A549 (cell line): Measurements from ENCODE around the gene DUOX1. TPM values are rescaled to one million over a fixed set of nuclear protein-coding genes. Genes with fewer than 3 reads are reported as not detected.

Experiments
- ATAC-seq, 2 experiments: fragments of 200-7000 bp in 1 of 2; fragments of >200 bp in 1 of 2; cut with Nextera tagmentation in 1 of 2; cut with Tn5 transposase in 1 of 2; 3 replicates each; pipeline versions ENCODE4 v1.8.0 to v1.9.1; 2018 to 2020; ENCODE audit warnings: mild to moderate bottlenecking in 1 of 2, moderate library complexity in 1 of 2
- CTCF ChIA-PET: fragments of 300-600 bp; sonication (Branson Sonifier 250); formaldehyde crosslinking; extraction: SDS; loops from one replicate; lab custom pipeline; 2021; ENCODE audit warnings: antibody characterized with exemption, inconsistent platforms; lab: Yijun Ruan, JAX
- POLR2A ChIA-PET: fragments of 350-600 bp; formaldehyde crosslinking; extraction: SDS; loops from one replicate; lab custom pipeline; 2021; ENCODE audit warnings: antibody characterized with exemption, inconsistent platforms; lab: Yijun Ruan, JAX
- DNase-seq, 2 experiments: peaks; one replicate each; pipeline versions ENCODE4 v3.0.0 to v3.0.0-alpha.2; 2011 to 2016; ENCODE audit warnings: low read depth in 1 of 2, low spot score in 1 of 2
- FAIRE-seq: peaks from 2 replicates; lab custom pipeline; 2011; peaks lifted over from hg19 to GRCh38; lab: Jason Lieb, UNC
- H3K27ac ChIP-seq, 2 experiments: fragments of >200 bp; sonication (Bioruptor Twin); formaldehyde crosslinking; 3 replicates each; pipeline ENCODE4 v1.5.1; 2016 to 2017
- H3K4me1 ChIP-seq: fragments of >200 bp; sonication (Bioruptor Twin); formaldehyde crosslinking; 3 replicates; pipeline ENCODE4 v1.6.1; 2016
- H3K4me2 ChIP-seq: fragments of >200 bp; sonication (Bioruptor Twin); formaldehyde crosslinking; 3 replicates; pipeline ENCODE4 v1.6.1; 2016
- H3K4me3 ChIP-seq: fragments of >200 bp; sonication (Bioruptor Twin); formaldehyde crosslinking; 3 replicates; pipeline ENCODE4 v1.5.1; 2016
- H3K9me3 ChIP-seq: fragments of >200 bp; sonication (Bioruptor Twin); formaldehyde crosslinking; 3 replicates; pipeline ENCODE4 v1.6.1; 2016
- BHLHE40 ChIP-seq: IDR thresholded peaks from 2 replicates; pipeline ENCODE4 v1.6.1; 2012; ENCODE audit warnings: low read depth, low read length, inconsistent platforms
- CBX2 ChIP-seq: fragments of 200-600 bp; sonication (generic); IDR thresholded peaks from 2 replicates; pipeline ENCODE4 v1.6.1; 2016; ENCODE audit warnings: low read depth, mild to moderate bottlenecking, borderline replicate concordance
- CBX8 ChIP-seq: fragments of 200-600 bp; sonication (generic); IDR thresholded peaks from 2 replicates; pipeline ENCODE4 v1.6.1; 2016
- CHD2 ChIP-seq: fragments of 150-350 bp; IDR thresholded peaks from 2 replicates; pipeline ENCODE4 v1.6.1; 2014; ENCODE audit warnings: low read length; ENCODE audit not compliant: partially characterized antibody
- ESRRA ChIP-seq: fragments of 150-350 bp; IDR thresholded peaks from 2 replicates; pipeline ENCODE4 v1.6.1; 2014; ENCODE audit warnings: mild to moderate bottlenecking, low read length, borderline replicate concordance
- FOSB ChIP-seq: fragments of 250-450 bp; sonication (Bioruptor Pico); IDR thresholded peaks from 2 replicates; pipeline ENCODE4 v1.5.0; 2020; ENCODE audit warnings: mild to moderate bottlenecking, moderate library complexity
- FOXS1 ChIP-seq: fragments of 250-450 bp; sonication (Bioruptor Pico); IDR thresholded peaks from 2 replicates; pipeline ENCODE4 v1.5.0; 2020; ENCODE audit warnings: mild to moderate bottlenecking, moderate library complexity
- HOXA7 ChIP-seq: fragments of 250-450 bp; sonication (Bioruptor Pico); IDR thresholded peaks from 2 replicates; pipeline ENCODE4 v1.5.0; 2020; ENCODE audit warnings: mild to moderate bottlenecking, moderate library complexity
- HOXB13 ChIP-seq: fragments of 250-450 bp; sonication (Bioruptor Pico); IDR thresholded peaks from 2 replicates; pipeline ENCODE4 v1.5.0; 2020; ENCODE audit warnings: low read depth, mild to moderate bottlenecking, moderate library complexity
- JUN ChIP-seq, 2 experiments: fragments of >200 bp; sonication (Bioruptor Twin); formaldehyde crosslinking; IDR thresholded peaks; 2 replicates in 1 of 2; 3 replicates in 1 of 2; pipeline ENCODE4 v1.6.1; 2016 to 2017
- KDM5A ChIP-seq: fragments of 200-600 bp; sonication (generic); IDR thresholded peaks from 2 replicates; pipeline ENCODE4 v1.6.1; 2016; ENCODE audit warnings: antibody characterized with exemption, mild to moderate bottlenecking
- MYC ChIP-seq: IDR thresholded peaks from 2 replicates; pipeline ENCODE4 v1.6.1; 2012; ENCODE audit warnings: mild to moderate bottlenecking, inconsistent platforms, low read length, improper control_type of control experiment, borderline replicate concordance
- NFE2L2 ChIP-seq: fragments of 150-350 bp; conservative IDR thresholded peaks from 2 replicates; pipeline ENCODE4 v1.6.1; 2014; ENCODE audit warnings: low read length
- NPAS2 ChIP-seq: fragments of 250-450 bp; sonication (Bioruptor Pico); IDR thresholded peaks from 2 replicates; pipeline ENCODE4 v1.8.0; 2022; ENCODE audit warnings: mild to moderate bottlenecking, moderate library complexity, borderline replicate concordance
- NR3C1 ChIP-seq: fragments of >200 bp; sonication (Bioruptor Twin); formaldehyde crosslinking; IDR thresholded peaks from 3 replicates; pipeline ENCODE4 v1.6.1; 2017
- PHF8 ChIP-seq: fragments of 200-600 bp; sonication (generic); IDR thresholded peaks from 2 replicates; pipeline ENCODE4 v1.6.1; 2016; ENCODE audit warnings: low read depth, mild to moderate bottlenecking, antibody characterized with exemption, moderate library complexity, borderline replicate concordance
- POLR2AphosphoS2 ChIP-seq: conservative IDR thresholded peaks from 2 replicates; pipeline ENCODE4 v1.6.1; 2012; ENCODE audit warnings: low read length, improper control_type of control experiment, inconsistent platforms
- RFX5 ChIP-seq: fragments of 450-650 bp; IDR thresholded peaks from 2 replicates; pipeline ENCODE4 v1.7.1; 2014; ENCODE audit warnings: antibody characterized with exemption, mild to moderate bottlenecking, moderate library complexity
- SREBF2 ChIP-seq: fragments of 450-650 bp; IDR thresholded peaks from 2 replicates; pipeline ENCODE4 v1.6.1; 2014; ENCODE audit warnings: mild to moderate bottlenecking, moderate library complexity
- TFCP2L1 ChIP-seq: fragments of 250-450 bp; sonication (Bioruptor Pico); IDR thresholded peaks from 2 replicates; pipeline ENCODE4 v1.5.0; 2021; ENCODE audit warnings: mild to moderate bottlenecking
- ZNF302 ChIP-seq: fragments of 250-450 bp; sonication (Bioruptor Pico); IDR thresholded peaks from 2 replicates; pipeline ENCODE4 v1.9.0; 2021; ENCODE audit warnings: inconsistent platforms, mild to moderate bottlenecking, moderate library complexity
- WGBS: methylation state at CpG from one replicate; pipeline ENCODE4 v1.1.6; 2017; ENCODE audit errors: missing lambda C conversion rate; 5-methylcytosine and 5-hydroxymethylcytosine counted together
- polyA plus RNA-seq, 4 experiments: library from polyadenylated mRNA; depleted of rRNA in 3 of 4; stranded (reverse); fragments of >200 nt; fragmentation: RNase III in 1 of 4; extraction: RNeasy Plus Mini Kit Qiagen cat#74134 plus additional on column Dnase treatment in 1 of 4; gene quantifications; 2 replicates in 3 of 4; 3 replicates in 1 of 4; pipeline ENCODE4 v1.2.3, GENCODE V29; 2011 to 2017
- TF ChIP-seq, protein P1 (sequence below): fragments of 250-450 bp; sonication (Bioruptor Pico); IDR thresholded peaks from 2 replicates; pipeline ENCODE4 v1.5.0; 2021; ENCODE audit warnings: mild to moderate bottlenecking, moderate library complexity, borderline replicate concordance
- TF ChIP-seq, protein P2 (sequence below): IDR thresholded peaks from 2 replicates; pipeline ENCODE4 v1.6.1; 2012; ENCODE audit warnings: low read depth, borderline replicate concordance
- TF ChIP-seq, protein P3 (sequence below): fragments of >200 bp; sonication (Bioruptor Twin); formaldehyde crosslinking; IDR thresholded peaks from 3 replicates; pipeline ENCODE4 v1.6.1; 2016
- TF ChIP-seq, protein P4 (sequence below): fragments of 250-450 bp; sonication (Bioruptor Pico); IDR thresholded peaks from 2 replicates; pipeline ENCODE4 v1.5.0; 2020; ENCODE audit warnings: low read depth, mild to moderate bottlenecking, moderate library complexity

Gene DUOX1
- polyA plus RNA-seq, 2 of the 4 experiments (the other 2 are of a cell fraction): not detected

DNA sequence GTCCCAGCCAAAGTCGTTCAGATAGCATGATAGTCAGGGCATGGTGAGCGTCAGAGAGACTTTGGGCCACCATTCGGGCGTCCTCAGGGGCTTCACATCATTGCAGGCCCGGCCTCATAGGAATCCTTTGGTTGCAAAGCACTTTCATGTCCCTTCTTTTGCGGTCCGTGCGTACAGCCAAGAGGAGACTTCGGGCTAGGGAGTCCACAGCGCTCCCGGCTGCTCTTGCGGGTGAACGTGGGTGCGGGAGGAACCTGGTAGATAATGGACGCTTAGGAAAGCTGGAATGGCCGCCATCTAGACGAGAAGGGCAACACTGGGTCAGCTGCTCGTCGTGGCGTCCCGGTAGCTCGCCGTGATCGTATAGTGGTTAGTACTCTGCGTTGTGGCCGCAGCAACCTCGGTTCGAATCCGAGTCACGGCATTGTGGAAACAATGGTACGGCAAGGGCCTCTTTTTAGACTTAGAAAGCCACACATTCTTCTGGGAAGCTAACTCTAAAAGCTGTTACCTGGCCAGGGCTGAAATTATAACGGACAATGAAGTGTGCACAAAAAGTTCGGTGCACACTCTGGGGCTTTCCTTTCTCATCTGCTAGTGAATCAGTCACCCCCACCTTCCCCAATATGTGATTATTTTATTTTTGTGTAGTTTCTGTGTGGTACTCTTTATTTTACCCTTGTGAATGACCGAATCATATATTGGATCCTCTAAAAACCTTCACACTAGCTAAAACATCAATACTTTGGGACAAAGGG, 71.2 kb downstream of the DUOX1 start:
- ATAC-seq (peak; percentile 25 to 54), DNase-seq (peak; percentile 24 to 90), FAIRE-seq (no peak)
- Histone ChIP-seq H3K4me2 (peak overlapping the region; percentile 83), H3K9me3 (no peaks in the 10 kb centered on the region), H3K27ac (peak overlapping the region; percentile 93 to 95), H3K4me1 (peaks cover 5% of the 10 kb centered on the region; the same call in 2 of the 3 replicates), H3K4me3 (peak overlapping the region; percentile 88)
- TF ChIP-seq POLR2AphosphoS2 (no peak), SREBF2 (peak; percentile 78), FOSB (CRISPR knock-in tag) (no peak), JUN (IDR thresholded peaks at IDR 0.05) (0 out of 5 replicates have a peak, but pooled peaks of 1 of the 2 experiments have one; percentile 27)
- TF ChIP-seq, protein P1, sequence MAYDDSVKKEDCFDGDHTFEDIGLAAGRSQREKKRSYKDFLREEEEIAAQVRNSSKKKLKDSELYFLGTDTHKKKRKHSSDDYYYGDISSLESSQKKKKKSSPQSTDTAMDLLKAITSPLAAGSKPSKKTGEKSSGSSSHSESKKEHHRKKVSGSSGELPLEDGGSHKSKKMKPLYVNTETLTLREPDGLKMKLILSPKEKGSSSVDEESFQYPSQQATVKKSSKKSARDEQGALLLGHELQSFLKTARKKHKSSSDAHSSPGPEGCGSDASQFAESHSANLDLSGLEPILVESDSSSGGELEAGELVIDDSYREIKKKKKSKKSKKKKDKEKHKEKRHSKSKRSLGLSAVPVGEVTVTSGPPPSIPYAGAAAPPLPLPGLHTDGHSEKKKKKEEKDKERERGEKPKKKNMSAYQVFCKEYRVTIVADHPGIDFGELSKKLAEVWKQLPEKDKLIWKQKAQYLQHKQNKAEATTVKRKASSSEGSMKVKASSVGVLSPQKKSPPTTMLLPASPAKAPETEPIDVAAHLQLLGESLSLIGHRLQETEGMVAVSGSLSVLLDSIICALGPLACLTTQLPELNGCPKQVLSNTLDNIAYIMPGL: 0 out of 2 replicates have a peak, but pooled peaks have one; percentile 16
- ChIA-PET CTCF (interaction anchor here (1.2 to 11.1 kb wide), 4 partner anchors 9 to 256 kb away, joined by 3 to 104 read pairs (median 5); no protein-coding TSS in a partner anchor), POLR2A (interaction anchor here (0.9 to 1.8 kb wide), 6 partner anchors 9 to 201 kb away, joined by 3 to 8 read pairs (median 4); partner anchors contain the start of gene SHF)
- WGBS: 5% methylated on average over 25 of the region's 34 CpGs

DNA sequence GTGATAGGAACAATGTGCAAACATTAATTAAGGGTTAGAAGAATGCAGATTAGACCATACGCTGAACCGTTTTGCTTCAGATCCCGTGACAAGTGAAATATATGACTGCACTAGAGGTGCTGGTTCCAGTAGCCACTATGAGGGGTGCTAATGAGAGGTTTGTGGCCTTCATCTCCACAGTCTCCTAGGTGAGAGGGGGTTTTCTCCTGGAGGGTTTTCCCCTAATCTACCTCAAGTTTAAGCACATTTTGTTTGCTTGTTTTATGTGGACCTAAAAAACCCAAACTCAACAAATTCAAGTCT, 71.7 kb downstream of the DUOX1 start:
- Histone ChIP-seq H3K4me3 (no peak overlapping the region), H3K4me2 (peak overlapping the region; percentile 83; the same call in 2 of the 3 replicates), H3K9me3 (no peaks in the 10 kb centered on the region), H3K27ac (no peak overlapping the region), H3K4me1 (peaks cover 5% of the 10 kb centered on the region; the same call in 2 of the 3 replicates)
- WGBS: 72% methylated on average over 3 of the region's 3 CpGs
- no peak for ATAC-seq
- ChIA-PET POLR2A (interaction anchor here (0.9 to 1.8 kb wide), 4 partner anchors 8 to 201 kb away, joined by 3 to 8 read pairs (median 3); a partner anchor contains a TSS), CTCF (interaction anchor here (1.2 to 11.1 kb wide), 4 partner anchors 9 to 256 kb away, joined by 4 to 104 read pairs (median 7); no protein-coding TSS in a partner anchor)
- no peak for DNase-seq
- no peak for FAIRE-seq
- no peak for TF ChIP-seq POLR2AphosphoS2
- no peak for TF ChIP-seq PHF8
- TF ChIP-seq, protein P2, sequence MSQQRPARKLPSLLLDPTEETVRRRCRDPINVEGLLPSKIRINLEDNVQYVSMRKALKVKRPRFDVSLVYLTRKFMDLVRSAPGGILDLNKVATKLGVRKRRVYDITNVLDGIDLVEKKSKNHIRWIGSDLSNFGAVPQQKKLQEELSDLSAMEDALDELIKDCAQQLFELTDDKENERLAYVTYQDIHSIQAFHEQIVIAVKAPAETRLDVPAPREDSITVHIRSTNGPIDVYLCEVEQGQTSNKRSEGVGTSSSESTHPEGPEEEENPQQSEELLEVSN: no peak
- TF ChIP-seq CBX8: no peak
- TF ChIP-seq MYC: no peak
- TF ChIP-seq ZNF302 (CRISPR knock-in tag): no peak
- no peak for TF ChIP-seq HOXB13 (CRISPR knock-in tag)
- TF ChIP-seq SREBF2: no peak

DNA sequence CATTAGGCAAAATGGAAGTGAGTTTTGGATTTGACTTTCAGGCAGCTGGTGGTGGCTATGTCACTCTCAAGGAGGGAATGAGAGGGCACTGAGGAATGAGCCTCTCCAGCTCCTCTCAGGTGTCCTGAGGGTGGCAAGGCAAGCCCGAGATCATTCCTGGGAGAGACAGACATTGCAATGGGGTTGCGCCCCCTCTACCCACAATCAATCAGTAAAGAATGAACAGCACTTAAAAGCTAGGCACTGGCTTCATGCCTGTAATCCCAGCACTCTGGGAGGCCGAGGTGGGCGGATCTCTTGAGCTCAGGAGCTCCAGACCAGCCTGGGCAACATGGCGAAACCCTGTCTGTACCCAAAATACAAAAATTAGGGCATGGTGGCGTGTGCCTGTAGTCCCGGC, 72.1 kb downstream of the DUOX1 start:
- WGBS: 93% methylated on average over 6 of the region's 7 CpGs
- Histone ChIP-seq H3K9me3 (no peaks in the 10 kb centered on the region), H3K4me1 (peaks cover 5% of the 10 kb centered on the region; the same call in 2 of the 3 replicates), H3K4me2 (peak overlapping the region; percentile 83; the same call in 2 of the 3 replicates), H3K4me3 (no peak overlapping the region), H3K27ac (no peak overlapping the region)
- ATAC-seq (no peak), FAIRE-seq (no peak), DNase-seq (no peak)
- ChIA-PET CTCF (interaction anchor here (1.2 to 11.1 kb wide), 4 partner anchors 8 to 256 kb away, joined by 4 to 104 read pairs (median 7); no protein-coding TSS in a partner anchor), POLR2A (interaction anchor here (0.9 kb wide), 1 partner anchor 8 kb away, joined by 3 read pairs; no protein-coding TSS in a partner anchor)
- TF ChIP-seq NPAS2 (CRISPR knock-in tag) (no peak), HOXA7 (CRISPR knock-in tag) (no peak), BHLHE40 (no peak)

DNA sequence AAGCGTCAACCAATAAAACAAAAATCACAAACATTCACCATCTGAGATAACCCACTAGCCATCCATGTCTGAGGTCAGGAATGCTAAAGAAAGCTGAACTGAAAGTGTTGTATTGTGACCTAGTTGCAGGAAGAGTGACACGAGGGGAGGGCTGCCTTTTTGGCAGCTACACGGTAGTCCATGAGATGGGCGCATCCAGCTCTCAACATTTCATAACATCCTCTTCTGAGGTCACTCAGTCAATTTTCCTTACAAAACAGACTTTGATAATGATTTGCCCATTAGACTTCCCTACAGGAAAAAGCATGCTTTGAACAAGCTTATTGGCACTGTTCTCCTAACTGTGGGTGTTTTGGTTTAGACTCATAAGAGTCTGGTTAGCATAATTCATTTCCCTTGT, 73.4 kb downstream of the DUOX1 start:
- POLR2A ChIA-PET: no interaction called here
- no peak overlapping the region for H3K4me2 ChIP-seq
- no peak for FAIRE-seq
- ATAC-seq: no peak
- no peak for DNase-seq
- no peak overlapping the region for H3K4me3 ChIP-seq
- CTCF ChIA-PET: interaction anchor here (0.6 to 11.1 kb wide), 6 partner anchors 14 to 293 kb away, joined by 3 to 104 read pairs (median 16); a partner anchor contains a TSS
- no peaks in the 10 kb centered on the region for H3K4me1 ChIP-seq
- H3K27ac ChIP-seq: no peak overlapping the region
- 66% methylated on average over 4 of the region's 4 CpGs for WGBS
- TF ChIP-seq NFE2L2 (no peak), KDM5A (no peak), CBX2 (no peak), CHD2 (no peak), NR3C1 (no peak), TFCP2L1 (CRISPR knock-in tag) (no peak), FOXS1 (CRISPR knock-in tag) (no peak), RFX5 (no peak), ESRRA (no peak)
- TF ChIP-seq, protein P3, sequence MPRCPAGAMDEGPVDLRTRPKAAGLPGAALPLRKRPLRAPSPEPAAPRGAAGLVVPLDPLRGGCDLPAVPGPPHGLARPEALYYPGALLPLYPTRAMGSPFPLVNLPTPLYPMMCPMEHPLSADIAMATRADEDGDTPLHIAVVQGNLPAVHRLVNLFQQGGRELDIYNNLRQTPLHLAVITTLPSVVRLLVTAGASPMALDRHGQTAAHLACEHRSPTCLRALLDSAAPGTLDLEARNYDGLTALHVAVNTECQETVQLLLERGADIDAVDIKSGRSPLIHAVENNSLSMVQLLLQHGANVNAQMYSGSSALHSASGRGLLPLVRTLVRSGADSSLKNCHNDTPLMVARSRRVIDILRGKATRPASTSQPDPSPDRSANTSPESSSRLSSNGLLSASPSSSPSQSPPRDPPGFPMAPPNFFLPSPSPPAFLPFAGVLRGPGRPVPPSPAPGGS: no peak
- TF ChIP-seq, protein P4, sequence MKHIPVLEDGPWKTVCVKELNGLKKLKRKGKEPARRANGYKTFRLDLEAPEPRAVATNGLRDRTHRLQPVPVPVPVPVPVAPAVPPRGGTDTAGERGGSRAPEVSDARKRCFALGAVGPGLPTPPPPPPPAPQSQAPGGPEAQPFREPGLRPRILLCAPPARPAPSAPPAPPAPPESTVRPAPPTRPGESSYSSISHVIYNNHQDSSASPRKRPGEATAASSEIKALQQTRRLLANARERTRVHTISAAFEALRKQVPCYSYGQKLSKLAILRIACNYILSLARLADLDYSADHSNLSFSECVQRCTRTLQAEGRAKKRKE (CRISPR knock-in tag): no peak
- H3K9me3 ChIP-seq: no peaks in the 10 kb centered on the region
